Duodenal mucosa (tissue), 2 donors: ENCODE data around the gene ZNF750.

ENCODE experiments used
- H3K27ac ChIP-seq: one replicate; pipeline ENCODE4 v1.7.0; 2013; ENCODE audit warnings: low read depth, low read length
- H3K27me3 ChIP-seq, 2 donors: one replicate each; pipeline ENCODE4 v1.7.0; 2013; ENCODE audit warnings: low read length in 2 of 2, control low read depth in 1 of 2; ENCODE audit not compliant: insufficient read depth in 2 of 2, control insufficient read depth in 1 of 2
- H3K36me3 ChIP-seq, 2 donors: one replicate each; pipeline ENCODE4 v1.7.0; 2013; ENCODE audit warnings: low read length in 2 of 2, control low read depth in 1 of 2; ENCODE audit not compliant: insufficient read depth in 2 of 2, control insufficient read depth in 1 of 2
- H3K4me1 ChIP-seq, 2 donors: one replicate each; pipeline ENCODE4 v1.7.0; 2013; ENCODE audit warnings: low read length in 2 of 2, control low read depth in 1 of 2; ENCODE audit not compliant: insufficient read depth in 2 of 2, control insufficient read depth in 1 of 2
- H3K4me3 ChIP-seq, 2 donors: one replicate each; pipeline ENCODE4 v1.7.0; 2013; ENCODE audit warnings: low read length in 2 of 2, low read depth in 1 of 2
- H3K9ac ChIP-seq, 2 donors: one replicate each; pipeline ENCODE4 v1.7.0; 2013; ENCODE audit warnings: low read length in 2 of 2, low read depth in 1 of 2
- H3K9me3 ChIP-seq, 2 donors: one replicate each; pipeline ENCODE4 v1.7.0; 2013; ENCODE audit warnings: low read length in 2 of 2, control low read depth in 1 of 2; ENCODE audit not compliant: control insufficient read depth in 1 of 2

Gene ZNF750

GRCh38 chr17:82859431-82860403 lies 19.9 kb upstream of the ZNF750 start:
- Histone ChIP-seq H3K4me1 (peaks cover 13 to 20% of the 10 kb centered on the region in 2 donors), H3K9me3 (no peaks in the 10 kb centered on the region), H3K4me3 (peak overlapping the region; percentile 2 to 43), H3K9ac (peak overlapping the region; percentile 1 to 37), H3K27me3 (no peaks in the 10 kb centered on the region), H3K27ac (peak overlapping the region; percentile 70), H3K36me3 (peaks cover 0 to 3% of the 10 kb centered on the region in 2 donors)

- no peak overlapping the region for H3K4me3 ChIP-seq
- peaks cover 3 to 13% of the 10 kb centered on the region in 2 donors for H3K4me1 ChIP-seq
Observed at GRCh38 chr17:82858376-82859126, 18.7 kb upstream of the ZNF750 start.

GRCh38 chr17:82856361-82856760 lies 16.5 kb upstream of the ZNF750 start:
- peaks cover 0 to 5% of the 10 kb centered on the region in 2 donors for H3K4me1 ChIP-seq
- no peak overlapping the region for H3K9ac ChIP-seq
- H3K27ac ChIP-seq = no peak overlapping the region
- no peaks in the 10 kb centered on the region for H3K9me3 ChIP-seq
- H3K4me3 ChIP-seq = no peak overlapping the region
- peaks cover 0 to 3% of the 10 kb centered on the region in 2 donors for H3K36me3 ChIP-seq
- H3K27me3 ChIP-seq = no peaks in the 10 kb centered on the region

More at GRCh38 chr17:82858376-82859126, 18.7 kb upstream of the ZNF750 start:
- no peak overlapping the region for H3K9ac ChIP-seq
- H3K36me3 ChIP-seq = peaks cover 0 to 3% of the 10 kb centered on the region in 2 donors
- no peaks in the 10 kb centered on the region for H3K9me3 ChIP-seq
- no peaks in the 10 kb centered on the region for H3K27me3 ChIP-seq
- H3K27ac ChIP-seq = no peak overlapping the region

- H3K4me1 ChIP-seq = no peaks in the 10 kb centered on the region
- no peaks in the 10 kb centered on the region for H3K9me3 ChIP-seq
- no peak overlapping the region for H3K27ac ChIP-seq
- H3K36me3 ChIP-seq = peaks cover 0 to 3% of the 10 kb centered on the region in 2 donors
- no peak overlapping the region for H3K4me3 ChIP-seq
- no peaks in the 10 kb centered on the region for H3K27me3 ChIP-seq
- H3K9ac ChIP-seq = no peak overlapping the region
Observed at GRCh38 chr17:82854226-82854625, 14.4 kb upstream of the ZNF750 start.

GRCh38 chr17:82851381-82851780 lies 11.6 kb upstream of the ZNF750 start:
- Histone ChIP-seq H3K36me3 (peaks cover 0 to 3% of the 10 kb centered on the region in 2 donors), H3K4me1 (peaks cover 0 to 4% of the 10 kb centered on the region in 2 donors), H3K9me3 (no peaks in the 10 kb centered on the region), H3K27ac (no peak overlapping the region), H3K27me3 (no peaks in the 10 kb centered on the region), H3K4me3 (no peak overlapping the region), H3K9ac (no peak overlapping the region)

GRCh38 chr17:82849076-82849945 lies 9.5 kb upstream of the ZNF750 start:
- Histone ChIP-seq H3K4me3 (no peak overlapping the region), H3K9me3 (no peaks in the 10 kb centered on the region), H3K27ac (no peak overlapping the region), H3K36me3 (no peaks in the 10 kb centered on the region), H3K9ac (no peak overlapping the region), H3K27me3 (no peaks in the 10 kb centered on the region), H3K4me1 (peaks cover 0 to 4% of the 10 kb centered on the region in 2 donors)

- H3K4me1 ChIP-seq = peaks cover 0 to 4% of the 10 kb centered on the region in 2 donors
- H3K27me3 ChIP-seq = no peaks in the 10 kb centered on the region
- H3K4me3 ChIP-seq = peak overlapping the region; percentile 1 to 48
- H3K9ac ChIP-seq = peak overlapping the region in 1 of 2 donors; percentile 30
- H3K36me3 ChIP-seq = no peaks in the 10 kb centered on the region
- H3K9me3 ChIP-seq = no peaks in the 10 kb centered on the region
- H3K27ac ChIP-seq = no peak overlapping the region
Observed at GRCh38 chr17:82848022-82848592, 8.3 kb upstream of the ZNF750 start.

GRCh38 chr17:82846061-82846691 lies 6.4 kb upstream of the ZNF750 start:
- no peak overlapping the region for H3K27ac ChIP-seq
- peak overlapping the region in 1 of 2 donors; percentile 7 for H3K4me3 ChIP-seq
- H3K36me3 ChIP-seq = no peaks in the 10 kb centered on the region

More at GRCh38 chr17:82846061-82846691, 6.4 kb upstream of the ZNF750 start:
- Histone ChIP-seq H3K9me3 (no peaks in the 10 kb centered on the region), H3K4me1 (peaks cover 0 to 4% of the 10 kb centered on the region in 2 donors), H3K9ac (peak overlapping the region in 1 of 2 donors; percentile 12), H3K27me3 (no peaks in the 10 kb centered on the region)
